Common myeloid progenitor, CD34-positive (primary cell): ENCODE measurements around the gene PPP1R7.

Experiments used
- CTCF ChIA-PET: fragments of 350-600 bp; sonication (Branson Sonifier 250); formaldehyde crosslinking; loops from one replicate; lab custom pipeline; 2021; ENCODE audit warnings: antibody characterized with exemption; lab: Charles Lee
- POLR2A ChIA-PET: fragments of 350-600 bp; sonication (Branson Sonifier 250); formaldehyde crosslinking; loops from one replicate; lab custom pipeline; 2021; ENCODE audit warnings: antibody characterized with exemption; lab: Charles Lee
- DNase-seq, 3 donors: peaks; one replicate each; pipeline versions ENCODE4 v3.0.0 to v3.0.0-alpha.2; 2013
- H3K27ac ChIP-seq, 2 experiments: 1 replicate in 1 of 2; 2 replicates in 1 of 2; pipeline ENCODE4 v1.7.0; 2013; ENCODE audit warnings: inconsistent platforms in 2 of 2, low read length in 2 of 2, mild to moderate bottlenecking in 2 of 2, low read depth in 1 of 2, moderate library complexity in 1 of 2; ENCODE audit not compliant: severe bottlenecking in 2 of 2, insufficient read depth in 1 of 2, poor library complexity in 1 of 2
- H3K27me3 ChIP-seq, 5 experiments: replicated peaks in 2 of 5; 1 replicate in 3 of 5; 2 replicates in 2 of 5; pipeline versions ENCODE4 v1.6.1 to v1.7.0; 2013; ENCODE audit warnings: low read length in 4 of 5, mild to moderate bottlenecking in 2 of 5, moderate library complexity in 2 of 5, inconsistent platforms in 1 of 5; ENCODE audit not compliant: insufficient read depth in 5 of 5, control insufficient read depth in 4 of 5
- H3K36me3 ChIP-seq, 4 experiments: 1 replicate in 2 of 4; 2 replicates in 2 of 4; pipeline versions ENCODE4 v1.6.1 to v1.7.0; 2013; ENCODE audit warnings: low read length in 3 of 4, control low read depth in 1 of 4, mild to moderate bottlenecking in 1 of 4; ENCODE audit not compliant: control insufficient read depth in 4 of 4, insufficient read depth in 4 of 4
- H3K4me1 ChIP-seq, 4 experiments: 1 replicate in 3 of 4; 2 replicates in 1 of 4; pipeline versions ENCODE4 v1.6.1 to v1.7.1; 2013; ENCODE audit warnings: low read length in 3 of 4, mild to moderate bottlenecking in 3 of 4, control low read depth in 1 of 4, inconsistent platforms in 1 of 4, moderate library complexity in 1 of 4; ENCODE audit not compliant: control insufficient read depth in 4 of 4, insufficient read depth in 4 of 4; ENCODE audit errors: control extremely low read depth in 1 of 4
- H3K4me3 ChIP-seq, 7 experiments: 1 replicate in 4 of 7; 2 replicates in 3 of 7; pipeline versions ENCODE4 v1.5.1 to v1.7.0; 2013; ENCODE audit warnings: mild to moderate bottlenecking in 7 of 7, low read length in 6 of 7, moderate library complexity in 6 of 7, inconsistent platforms in 2 of 7, low read depth in 2 of 7, control low read depth in 1 of 7; ENCODE audit not compliant: insufficient read depth in 4 of 7, control insufficient read depth in 1 of 7; ENCODE audit errors: extremely low read depth in 1 of 7
- H3K9me3 ChIP-seq, 5 experiments: 1 replicate in 4 of 5; 2 replicates in 1 of 5; pipeline versions ENCODE4 v1.6.1 to v1.7.1; 2013; ENCODE audit warnings: low read length in 4 of 5, mild to moderate bottlenecking in 2 of 5, inconsistent platforms in 1 of 5, low read depth in 1 of 5, moderate library complexity in 1 of 5; ENCODE audit not compliant: control insufficient read depth in 4 of 5, insufficient read depth in 2 of 5; ENCODE audit errors: control extremely low read depth in 1 of 5
- WGBS: methylation state at CpG from one replicate; pipeline ENCODE4 v1.1.5; 2013; ENCODE audit not compliant: insufficient coverage; 5-methylcytosine and 5-hydroxymethylcytosine counted together

Gene PPP1R7

GRCh38 chr2:241200822-241201395 lies 50.6 kb downstream of the PPP1R7 start:
- Histone ChIP-seq H3K9me3 (no peaks in the 10 kb centered on the region), H3K4me1 (peaks cover 0 to 39% (median 25%) of the 10 kb centered on the region in 4 experiments), H3K36me3 (no peaks in the 10 kb centered on the region), H3K27ac (no peak overlapping the region), H3K27me3 (no peaks in the 10 kb centered on the region), H3K4me3 (peak overlapping the region in 1 of 7 experiments; percentile 22)
- DNase-seq, result peak; percentile 63 to 90 (median 88)
- POLR2A ChIA-PET, result interaction anchor here (0.5 kb wide), 1 partner anchor 553 kb away, joined by 4 read pairs; no protein-coding TSS in a partner anchor
- whole genome bisulfite sequencing, result 14% methylated on average over 16 of the region's 21 CpGs
- CTCF ChIA-PET, result interaction anchor here (1.2 kb wide), 1 partner anchor 20 kb away, joined by 3 read pairs; no protein-coding TSS in a partner anchor

- H3K9me3 ChIP-seq, result no peaks in the 10 kb centered on the region
- ChIA-PET CTCF (interaction anchor here (0.6 to 1.2 kb wide), 2 partner anchors 20 to 21 kb away, joined by 3 read pairs; no protein-coding TSS in a partner anchor), POLR2A (interaction anchor here (0.5 kb wide), 1 partner anchor 553 kb away, joined by 4 read pairs; no protein-coding TSS in a partner anchor)
- no peak for DNase-seq
- H3K4me1 ChIP-seq, result peaks cover 0 to 39% (median 25%) of the 10 kb centered on the region in 4 experiments
- H3K4me3 ChIP-seq, result peak overlapping the region in 1 of 7 experiments; percentile 17
- no peaks in the 10 kb centered on the region for H3K27me3 ChIP-seq
- no peak overlapping the region for H3K27ac ChIP-seq
- H3K36me3 ChIP-seq, result no peaks in the 10 kb centered on the region
- WGBS, result 85% methylated on average over 23 of the region's 24 CpGs
These were observed 51.4 kb downstream of the PPP1R7 start for GRCh38 chr2:241201445-241202267.

GRCh38 chr2:241202268-241202585 lies 52.0 kb downstream of the PPP1R7 start:
- Histone ChIP-seq H3K9me3 (no peaks in the 10 kb centered on the region), H3K4me3 (no peak overlapping the region), H3K27ac (no peak overlapping the region), H3K27me3 (no peaks in the 10 kb centered on the region), H3K36me3 (no peaks in the 10 kb centered on the region), H3K4me1 (peaks cover 0 to 39% (median 25%) of the 10 kb centered on the region in 4 experiments)
- ChIA-PET POLR2A (no interaction called here), CTCF (interaction anchor here (0.6 kb wide), 1 partner anchor 21 kb away, joined by 3 read pairs; no protein-coding TSS in a partner anchor)
- no peak for DNase-seq
- 94% methylated on average over 14 of the region's 15 CpGs for WGBS

GRCh38 chr2:241202681-241203080 lies 52.4 kb downstream of the PPP1R7 start:
- H3K27me3 ChIP-seq, result no peaks in the 10 kb centered on the region
- ChIA-PET POLR2A (no interaction called here), CTCF (interaction anchor here (0.6 kb wide), 1 partner anchor 21 kb away, joined by 3 read pairs; no protein-coding TSS in a partner anchor)
- no peaks in the 10 kb centered on the region for H3K9me3 ChIP-seq
- peaks cover 0 to 39% (median 25%) of the 10 kb centered on the region in 4 experiments for H3K4me1 ChIP-seq
- no peak overlapping the region for H3K27ac ChIP-seq
- H3K36me3 ChIP-seq, result no peaks in the 10 kb centered on the region
- WGBS, result 100% methylated on average over 2 of the region's 9 CpGs
- no peak overlapping the region for H3K4me3 ChIP-seq
- no peak for DNase-seq

GRCh38 chr2:241203218-241204009 lies 53.1 kb downstream of the PPP1R7 start:
- no peak overlapping the region for H3K4me3 ChIP-seq
- no peaks in the 10 kb centered on the region for H3K9me3 ChIP-seq
- no peaks in the 10 kb centered on the region for H3K36me3 ChIP-seq
- ChIA-PET CTCF (no interaction called here), POLR2A (no interaction called here)
- H3K27me3 ChIP-seq, result no peaks in the 10 kb centered on the region
- DNase-seq, result no peak
- no peak overlapping the region for H3K27ac ChIP-seq
- 99% methylated on average over 25 of the region's 27 CpGs for WGBS
- peaks cover 0 to 39% (median 25%) of the 10 kb centered on the region in 4 experiments for H3K4me1 ChIP-seq

- DNase-seq, result no peak
- Histone ChIP-seq H3K36me3 (no peaks in the 10 kb centered on the region), H3K27me3 (no peaks in the 10 kb centered on the region), H3K27ac (no peak overlapping the region), H3K4me1 (peaks cover 0 to 39% (median 25%) of the 10 kb centered on the region in 4 experiments), H3K4me3 (no peak overlapping the region), H3K9me3 (no peaks in the 10 kb centered on the region)
- 99% methylated on average over 10 of the region's 10 CpGs for WGBS
- ChIA-PET POLR2A (no interaction called here), CTCF (no interaction called here)
These were observed 53.7 kb downstream of the PPP1R7 start for GRCh38 chr2:241204010-241204384.
